H4 (cell line): ENCODE data around the gene NCOA4. TPM values are rescaled to one million over a fixed set of nuclear protein-coding genes. Genes with fewer than 3 reads are reported as not detected.
A peak's percentile ranks its signal among the peaks of the same experiment; 100 is the strongest.
"Not testable (repeated sequence)": the region's sequence is repeated elsewhere in the genome, so short reads cannot be mapped to it uniquely, and the experiment has no call there.

Experiments used
- DNase-seq: peaks from one replicate; pipeline ENCODE4 v3.0.0-alpha.2; 2015; ENCODE audit warnings: low spot score
- total RNA-seq: library from RNA; depleted of rRNA; stranded (reverse); fragments of >200 nt; shearing (Covaris generic); gene quantifications from 2 replicates; pipeline ENCODE4 v1.2.3, GENCODE V29; 2014; rRNA removed

NCOA4 gene
- 184 and 185 TPM in 2 replicates for total RNA-seq

- peak; percentile 97 for DNase-seq
Measured at GRCh38 chr10:46030091-46030937, at the start of gene NCOA4. NCOA4 (minus strand) TSS chr10:46030623; CDS start chr10:46016680, 13,943 bp downstream.

GRCh38 chr10:46079831-46080585 is 49.6 kb upstream of the NCOA4 start:
- DNase-seq = no peak

GRCh38 chr10:46077731-46078413 is 47.4 kb upstream of the NCOA4 start:
- DNase-seq = no peak

- peak; percentile 46 for DNase-seq
Measured at GRCh38 chr10:46077141-46077554, 46.7 kb upstream of the NCOA4 start.

- no peak for DNase-seq
Measured at GRCh38 chr10:46075869-46076268, 45.4 kb upstream of the NCOA4 start.

- no peak for DNase-seq
Measured at GRCh38 chr10:46074196-46074946, 43.9 kb upstream of the NCOA4 start.

GRCh38 chr10:46073564-46073963 is 43.1 kb upstream of the NCOA4 start:
- DNase-seq = no peak

GRCh38 chr10:46070749-46071148 is 40.3 kb upstream of the NCOA4 start:
- no peak for DNase-seq

- no peak for DNase-seq
Measured at GRCh38 chr10:46069771-46070463, 39.5 kb upstream of the NCOA4 start.

- no peak for DNase-seq
Measured at GRCh38 chr10:46068905-46069304, 38.5 kb upstream of the NCOA4 start.

- DNase-seq = no peak
Measured at GRCh38 chr10:46068117-46068516, 37.7 kb upstream of the NCOA4 start.

- no peak for DNase-seq
Measured at GRCh38 chr10:46064269-46064817, 33.9 kb upstream of the NCOA4 start.

- DNase-seq = no peak
Measured at GRCh38 chr10:46062723-46063428, 32.5 kb upstream of the NCOA4 start.

GRCh38 chr10:46060706-46061105 is 30.3 kb upstream of the NCOA4 start:
- DNase-seq = no peak

GRCh38 chr10:46057927-46058326 is 27.5 kb upstream of the NCOA4 start:
- DNase-seq = not testable (repeated sequence)

GRCh38 chr10:46057038-46057437 is 26.6 kb upstream of the NCOA4 start:
- DNase-seq = no peak

- DNase-seq = no peak
Measured at GRCh38 chr10:46055771-46056170, 25.3 kb upstream of the NCOA4 start.

GRCh38 chr10:46053534-46054434 is 23.4 kb upstream of the NCOA4 start:
- DNase-seq = no peak
